Measurements from ENCODE around the gene COL11A1.
"Not testable (repeated sequence)": the region's sequence is repeated elsewhere in the genome, so short reads cannot be mapped to it uniquely, and the experiment has no call there.

Gene COL11A1

GRCh38 chr1:103074224-103074623 lies 34.1 kb downstream of the COL11A1 start:
- Histone ChIP-seq H3K4me1 (ENCODE audit: control insufficient read depth, low read depth, low read length) (no peaks in the 10 kb centered on the region), H3K9ac (ENCODE audit: low read length) (no peak overlapping the region), H3K27ac (ENCODE audit: low read length) (no peak overlapping the region), H3K36me3 (ENCODE audit: control insufficient read depth, low read depth, low read length) (no peaks in the 10 kb centered on the region), H3K4me3 (ENCODE audit: low read length) (no peak overlapping the region), H3K9me3 (ENCODE audit: control insufficient read depth, low read depth, low read length) (no peaks in the 10 kb centered on the region), H3K27me3 (ENCODE audit: control insufficient read depth, insufficient read depth, low read length) (no peaks in the 10 kb centered on the region)

GRCh38 chr1:103069201-103069600 lies 39.1 kb downstream of the COL11A1 start:
- no peak overlapping the region for H3K9ac ChIP-seq (ENCODE audit: low read length)
- no peaks in the 10 kb centered on the region for H3K4me1 ChIP-seq (ENCODE audit: control insufficient read depth, low read depth, low read length)
- H3K27ac ChIP-seq (ENCODE audit: low read length), result no peak overlapping the region
- H3K27me3 ChIP-seq (ENCODE audit: control insufficient read depth, insufficient read depth, low read length), result no peaks in the 10 kb centered on the region
- H3K36me3 ChIP-seq (ENCODE audit: control insufficient read depth, low read depth, low read length), result no peaks in the 10 kb centered on the region
- H3K9me3 ChIP-seq (ENCODE audit: control insufficient read depth, low read depth, low read length), result no peaks in the 10 kb centered on the region
- no peak overlapping the region for H3K4me3 ChIP-seq (ENCODE audit: low read length)

- no peaks in the 10 kb centered on the region for H3K4me1 ChIP-seq (ENCODE audit: control insufficient read depth, low read depth, low read length)
- H3K9ac ChIP-seq (ENCODE audit: low read length), result no peak overlapping the region
- H3K36me3 ChIP-seq (ENCODE audit: control insufficient read depth, low read depth, low read length), result no peaks in the 10 kb centered on the region
- H3K27ac ChIP-seq (ENCODE audit: low read length), result no peak overlapping the region
- no peaks in the 10 kb centered on the region for H3K27me3 ChIP-seq (ENCODE audit: control insufficient read depth, insufficient read depth, low read length)
- no peak overlapping the region for H3K4me3 ChIP-seq (ENCODE audit: low read length)
- H3K9me3 ChIP-seq (ENCODE audit: control insufficient read depth, low read depth, low read length), result no peaks in the 10 kb centered on the region
These were observed 44.4 kb downstream of the COL11A1 start for GRCh38 chr1:103063921-103064320.

- Histone ChIP-seq H3K4me1 (ENCODE audit: control insufficient read depth, low read depth, low read length) (no peaks in the 10 kb centered on the region), H3K36me3 (ENCODE audit: control insufficient read depth, low read depth, low read length) (no peaks in the 10 kb centered on the region), H3K4me3 (ENCODE audit: low read length) (no peak overlapping the region), H3K9me3 (ENCODE audit: control insufficient read depth, low read depth, low read length) (no peaks in the 10 kb centered on the region), H3K9ac (ENCODE audit: low read length) (no peak overlapping the region), H3K27me3 (ENCODE audit: control insufficient read depth, insufficient read depth, low read length) (no peaks in the 10 kb centered on the region), H3K27ac (ENCODE audit: low read length) (no peak overlapping the region)
These were observed 49.9 kb downstream of the COL11A1 start for GRCh38 chr1:103058391-103058790.

GRCh38 chr1:103056423-103056822 lies 51.9 kb downstream of the COL11A1 start:
- no peak overlapping the region for H3K27ac ChIP-seq (ENCODE audit: low read length)
- H3K4me3 ChIP-seq (ENCODE audit: low read length), result no peak overlapping the region
- H3K4me1 ChIP-seq (ENCODE audit: control insufficient read depth, low read depth, low read length), result no peaks in the 10 kb centered on the region
- peaks cover 8% of the 10 kb centered on the region for H3K9me3 ChIP-seq (ENCODE audit: control insufficient read depth, low read depth, low read length)
- H3K27me3 ChIP-seq (ENCODE audit: control insufficient read depth, insufficient read depth, low read length), result no peaks in the 10 kb centered on the region
- no peaks in the 10 kb centered on the region for H3K36me3 ChIP-seq (ENCODE audit: control insufficient read depth, low read depth, low read length)
- no peak overlapping the region for H3K9ac ChIP-seq (ENCODE audit: low read length)

GRCh38 chr1:103028110-103028509 lies 80.2 kb downstream of the COL11A1 start:
- not testable (repeated sequence) for H3K9me3 ChIP-seq (ENCODE audit: control insufficient read depth, low read depth, low read length); H3K4me1 ChIP-seq (ENCODE audit: control insufficient read depth, low read depth, low read length); H3K27ac ChIP-seq (ENCODE audit: low read length); H3K9ac ChIP-seq (ENCODE audit: low read length); H3K4me3 ChIP-seq (ENCODE audit: low read length); H3K27me3 ChIP-seq (ENCODE audit: control insufficient read depth, insufficient read depth, low read length); H3K36me3 ChIP-seq (ENCODE audit: control insufficient read depth, low read depth, low read length)

GRCh38 chr1:103025858-103026409 lies 82.4 kb downstream of the COL11A1 start:
- Histone ChIP-seq H3K9ac (ENCODE audit: low read length) (no peak overlapping the region), H3K36me3 (ENCODE audit: control insufficient read depth, low read depth, low read length) (no peaks in the 10 kb centered on the region), H3K4me3 (ENCODE audit: low read length) (no peak overlapping the region), H3K9me3 (ENCODE audit: control insufficient read depth, low read depth, low read length) (no peaks in the 10 kb centered on the region), H3K27ac (ENCODE audit: low read length) (no peak overlapping the region), H3K27me3 (ENCODE audit: control insufficient read depth, insufficient read depth, low read length) (no peaks in the 10 kb centered on the region), H3K4me1 (ENCODE audit: control insufficient read depth, low read depth, low read length) (peaks cover 7% of the 10 kb centered on the region)

GRCh38 chr1:103024051-103024450 lies 84.3 kb downstream of the COL11A1 start:
- Histone ChIP-seq H3K9me3 (ENCODE audit: control insufficient read depth, low read depth, low read length) (no peaks in the 10 kb centered on the region), H3K36me3 (ENCODE audit: control insufficient read depth, low read depth, low read length) (no peaks in the 10 kb centered on the region), H3K4me1 (ENCODE audit: control insufficient read depth, low read depth, low read length) (peaks cover 7% of the 10 kb centered on the region), H3K27me3 (ENCODE audit: control insufficient read depth, insufficient read depth, low read length) (no peaks in the 10 kb centered on the region), H3K9ac (ENCODE audit: low read length) (no peak overlapping the region), H3K27ac (ENCODE audit: low read length) (no peak overlapping the region), H3K4me3 (ENCODE audit: low read length) (no peak overlapping the region)

GRCh38 chr1:103002005-103002404 lies 106.3 kb downstream of the COL11A1 start:
- H3K9ac ChIP-seq (ENCODE audit: low read length), result no peak overlapping the region
- no peaks in the 10 kb centered on the region for H3K4me1 ChIP-seq (ENCODE audit: control insufficient read depth, low read depth, low read length)
- no peak overlapping the region for H3K27ac ChIP-seq (ENCODE audit: low read length)
- no peaks in the 10 kb centered on the region for H3K27me3 ChIP-seq (ENCODE audit: control insufficient read depth, insufficient read depth, low read length)
- H3K9me3 ChIP-seq (ENCODE audit: control insufficient read depth, low read depth, low read length), result no peaks in the 10 kb centered on the region
- no peak overlapping the region for H3K4me3 ChIP-seq (ENCODE audit: low read length)
- no peaks in the 10 kb centered on the region for H3K36me3 ChIP-seq (ENCODE audit: control insufficient read depth, low read depth, low read length)

- H3K4me3 ChIP-seq (ENCODE audit: low read length), result no peak overlapping the region
- no peaks in the 10 kb centered on the region for H3K36me3 ChIP-seq (ENCODE audit: control insufficient read depth, low read depth, low read length)
- no peak overlapping the region for H3K9ac ChIP-seq (ENCODE audit: low read length)
- H3K27me3 ChIP-seq (ENCODE audit: control insufficient read depth, insufficient read depth, low read length), result no peaks in the 10 kb centered on the region
- no peaks in the 10 kb centered on the region for H3K4me1 ChIP-seq (ENCODE audit: control insufficient read depth, low read depth, low read length)
- H3K9me3 ChIP-seq (ENCODE audit: control insufficient read depth, low read depth, low read length), result no peaks in the 10 kb centered on the region
- H3K27ac ChIP-seq (ENCODE audit: low read length), result no peak overlapping the region
These were observed 129.4 kb downstream of the COL11A1 start for GRCh38 chr1:102978874-102979273.

- H3K36me3 ChIP-seq (ENCODE audit: control insufficient read depth, low read depth, low read length), result no peaks in the 10 kb centered on the region
- H3K9me3 ChIP-seq (ENCODE audit: control insufficient read depth, low read depth, low read length), result no peaks in the 10 kb centered on the region
- H3K4me3 ChIP-seq (ENCODE audit: low read length), result no peak overlapping the region
- no peaks in the 10 kb centered on the region for H3K27me3 ChIP-seq (ENCODE audit: control insufficient read depth, insufficient read depth, low read length)
- H3K9ac ChIP-seq (ENCODE audit: low read length), result no peak overlapping the region
- H3K4me1 ChIP-seq (ENCODE audit: control insufficient read depth, low read depth, low read length), result no peaks in the 10 kb centered on the region
- H3K27ac ChIP-seq (ENCODE audit: low read length), result no peak overlapping the region
These were observed 131.0 kb downstream of the COL11A1 start for GRCh38 chr1:102977292-102977691.

- no peak overlapping the region for H3K4me3 ChIP-seq (ENCODE audit: low read length)
- peaks cover 5% of the 10 kb centered on the region for H3K4me1 ChIP-seq (ENCODE audit: control insufficient read depth, low read depth, low read length)
- no peak overlapping the region for H3K27ac ChIP-seq (ENCODE audit: low read length)
- no peak overlapping the region for H3K9ac ChIP-seq (ENCODE audit: low read length)
- no peaks in the 10 kb centered on the region for H3K36me3 ChIP-seq (ENCODE audit: control insufficient read depth, low read depth, low read length)
- no peaks in the 10 kb centered on the region for H3K27me3 ChIP-seq (ENCODE audit: control insufficient read depth, insufficient read depth, low read length)
- no peaks in the 10 kb centered on the region for H3K9me3 ChIP-seq (ENCODE audit: control insufficient read depth, low read depth, low read length)
These were observed 137.7 kb downstream of the COL11A1 start for GRCh38 chr1:102970496-102971078.
